HG02763 (cell line): ENCODE data around the gene KANSL2.
"Not testable (repeated sequence)": the region's sequence is repeated elsewhere in the genome, so short reads cannot be mapped to it uniquely, and the experiment has no call there.

Experiments used
- ATAC-seq: cut with Tn5 transposase; IDR thresholded peaks from one replicate; pipeline ENCODE4 v1.9.1; 2021; ENCODE audit warnings: mild to moderate bottlenecking, moderate library complexity; ENCODE audit not compliant: unreplicated experiment

Gene KANSL2

GRCh38 chr12:48683534-48683933 is 1.5 kb upstream of the KANSL2 start:
- ATAC-seq: no peak

- ATAC-seq: no peak
Observed at GRCh38 chr12:48682927-48683326, 889 bp upstream of the KANSL2 start.

GRCh38 chr12:48682533-48682905 is 481 bp upstream of the KANSL2 start:
- ATAC-seq: not testable (repeated sequence)

- ATAC-seq: no peak
Observed at GRCh38 chr12:48681399-48681709, 684 bp downstream of the KANSL2 start.

GRCh38 chr12:48680861-48681260 is 1.2 kb downstream of the KANSL2 start:
- no peak for ATAC-seq

- ATAC-seq: no peak
Observed at GRCh38 chr12:48678551-48679185, 3.4 kb downstream of the KANSL2 start.

GRCh38 chr12:48671231-48671856 is 10.7 kb downstream of the KANSL2 start:
- no peak for ATAC-seq

GRCh38 chr12:48668996-48669395 is 13.0 kb downstream of the KANSL2 start:
- ATAC-seq: no peak

- no peak for ATAC-seq
Observed at GRCh38 chr12:48659863-48660262, 22.2 kb downstream of the KANSL2 start.

GRCh38 chr12:48651681-48652080 is 30.4 kb downstream of the KANSL2 start:
- ATAC-seq: no peak

- not testable (repeated sequence) for ATAC-seq
Observed at GRCh38 chr12:48645354-48645753, 36.7 kb downstream of the KANSL2 start.

- no peak for ATAC-seq
Observed at GRCh38 chr12:48643011-48643410, 39.0 kb downstream of the KANSL2 start.

GRCh38 chr12:48641752-48642555 is 40.1 kb downstream of the KANSL2 start:
- not testable (repeated sequence) for ATAC-seq

- no peak for ATAC-seq
Observed at GRCh38 chr12:48640854-48641253, 41.2 kb downstream of the KANSL2 start.

GRCh38 chr12:48640428-48640827 is 41.6 kb downstream of the KANSL2 start:
- no peak for ATAC-seq

- no peak for ATAC-seq
Observed at GRCh38 chr12:48631071-48631470, 51.0 kb downstream of the KANSL2 start.

GRCh38 chr12:48630346-48630745 is 51.7 kb downstream of the KANSL2 start:
- ATAC-seq: no peak

GRCh38 chr12:48629541-48629940 is 52.5 kb downstream of the KANSL2 start:
- ATAC-seq: no peak

- ATAC-seq: no peak
Observed at GRCh38 chr12:48627556-48627955, 54.5 kb downstream of the KANSL2 start.

GRCh38 chr12:48622997-48623396 is 59.0 kb downstream of the KANSL2 start:
- not testable (repeated sequence) for ATAC-seq

- no peak for ATAC-seq
Observed at GRCh38 chr12:48618541-48618940, 63.5 kb downstream of the KANSL2 start.

GRCh38 chr12:48615681-48616080 is 66.4 kb downstream of the KANSL2 start:
- no peak for ATAC-seq
